Stimulated activated naive CD4-positive, alpha-beta T cell treated with Interleukin-2 at 50 U/mL for 16 hours (primary cell): ENCODE data around the gene NT5C2.

Source experiments
- DNase-seq: peaks from one replicate; lab custom pipeline; 2025; lab: John Stamatoyannopoulos, UW

The NT5C2 gene

GRCh38 chr10:103055105-103055504, 138.0 kb downstream of the NT5C2 start:
- no peak for DNase-seq

GRCh38 chr10:103054621-103055020, 138.5 kb downstream of the NT5C2 start:
- no peak for DNase-seq

- DNase-seq: peak; percentile 51
Observed at GRCh38 chr10:103053659-103054581, 139.2 kb downstream of the NT5C2 start.

DNA sequence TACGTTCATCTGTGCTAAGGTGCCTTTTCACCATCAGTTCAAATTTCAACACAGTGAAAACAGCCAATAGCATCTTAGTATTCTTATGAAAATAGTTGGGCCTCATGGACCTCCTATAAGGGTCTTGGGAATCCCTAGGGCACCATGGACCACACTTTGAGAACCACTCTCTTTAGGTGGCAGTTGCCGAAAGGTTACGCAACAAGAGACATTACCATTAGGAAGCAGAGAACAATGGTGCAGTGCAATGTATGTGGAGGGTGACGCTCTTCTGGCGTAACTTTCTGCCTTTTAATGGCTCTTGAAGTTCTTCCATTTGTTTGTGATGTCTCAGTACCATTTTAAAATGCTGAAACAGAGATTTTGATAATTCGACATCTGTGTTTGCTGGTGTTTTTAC, 143.8 kb downstream of the NT5C2 start:
- no peak for DNase-seq

DNA sequence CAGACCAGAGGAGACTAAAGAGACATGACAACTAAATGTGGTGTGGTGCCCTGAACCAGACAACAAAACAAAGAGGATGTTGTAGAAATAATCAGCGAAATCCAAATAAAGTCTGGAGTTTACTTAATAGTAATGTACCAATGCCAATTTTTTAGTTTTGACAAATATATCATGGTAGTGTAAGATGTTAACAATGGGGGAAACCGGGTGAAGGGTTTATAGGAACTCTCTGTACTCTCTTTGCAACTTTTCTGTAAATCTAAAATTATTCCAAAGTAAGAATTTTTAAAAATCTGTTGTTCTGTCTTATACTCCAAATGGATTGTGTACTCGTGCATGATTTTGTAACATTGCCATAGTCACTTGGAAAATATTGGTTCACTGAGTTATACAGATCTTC, 145.7 kb downstream of the NT5C2 start:
- DNase-seq: no peak

DNA sequence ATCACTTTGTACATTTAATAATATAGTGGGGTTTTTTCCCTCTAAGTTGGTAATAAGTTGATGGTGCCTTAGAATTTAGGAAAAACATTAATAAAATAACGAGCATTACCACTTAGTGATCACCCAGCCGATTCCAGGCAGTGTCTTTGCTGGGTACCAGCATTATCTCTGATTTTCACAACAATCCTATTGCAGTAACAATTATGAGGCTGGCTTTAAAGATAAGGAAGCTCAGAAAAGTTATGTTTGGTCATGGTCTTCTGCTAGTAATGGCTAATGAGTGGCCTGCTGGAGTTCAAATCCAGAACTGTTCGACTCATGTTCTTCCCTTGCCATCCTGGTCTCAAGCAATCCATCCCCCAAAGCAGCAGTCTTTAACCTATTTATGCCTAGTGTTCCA, 147.1 kb downstream of the NT5C2 start:
- DNase-seq: no peak

- no peak for DNase-seq
Observed at GRCh38 chr10:103044942-103045489, 148.1 kb downstream of the NT5C2 start.

- DNase-seq: no peak
Observed at GRCh38 chr10:103042908-103043307, 150.2 kb downstream of the NT5C2 start.

GRCh38 chr10:103042129-103042528, 150.9 kb downstream of the NT5C2 start:
- no peak for DNase-seq

GRCh38 chr10:103041391-103041790, 151.7 kb downstream of the NT5C2 start:
- DNase-seq: no peak

- no peak for DNase-seq
Observed at GRCh38 chr10:103040418-103040817, 152.7 kb downstream of the NT5C2 start.

DNA sequence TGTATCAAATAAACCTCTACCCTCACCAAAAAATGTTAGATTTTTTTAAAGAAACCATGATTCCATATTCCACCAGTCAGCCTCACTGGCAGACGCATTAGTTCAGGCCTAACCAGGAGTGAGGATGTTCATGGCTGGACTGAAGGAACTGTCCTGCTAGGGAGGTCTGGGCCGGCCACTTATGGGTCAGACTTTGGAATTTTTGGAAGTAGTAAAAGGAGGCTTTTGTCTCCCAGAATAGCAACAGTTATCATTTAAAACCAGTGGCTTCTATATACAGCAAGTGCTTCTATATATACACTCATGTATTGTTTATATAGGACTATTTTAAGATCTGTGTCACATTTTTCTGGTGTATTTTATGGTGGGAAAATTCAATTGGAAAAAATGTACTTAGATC, 154.5 kb downstream of the NT5C2 start:
- DNase-seq: no peak
